SK-N-SH treated with all-trans-retinoic acid at 6 μM for 48 hours (cell line): ENCODE measurements around the gene NID1.

ENCODE experiments used
- ARNTL ChIP-seq: fragments of 450-650 bp; formaldehyde crosslinking; IDR thresholded peaks from 2 replicates; pipeline ENCODE4 v1.5.0; 2020; ENCODE audit warnings: low read depth, mild to moderate bottlenecking, moderate library complexity, borderline replicate concordance
- SNAI2 ChIP-seq: fragments of 250-450 bp; sonication (Bioruptor Pico); IDR thresholded peaks from 2 replicates; pipeline ENCODE4 v1.5.0; 2020; ENCODE audit warnings: mild to moderate bottlenecking, moderate library complexity
- ZFP30 ChIP-seq: fragments of 450-650 bp; formaldehyde crosslinking; IDR thresholded peaks from 2 replicates; pipeline ENCODE4 v1.5.0; 2022; ENCODE audit warnings: mild to moderate bottlenecking, moderate library complexity

GRCh38 chr1:236060286-236060685 lies 4.6 kb downstream of the NID1 start:
- TF ChIP-seq ARNTL (CRISPR knock-in tag) (no peak), ZFP30 (CRISPR knock-in tag) (no peak), SNAI2 (CRISPR knock-in tag) (no peak)
